ENCODE measurements around the gene CLSTN2. TPM values are rescaled to one million over a fixed set of nuclear protein-coding genes. Genes with fewer than 3 reads are reported as not detected.

Gene CLSTN2
- total RNA-seq, 1 donor from 2014 or later = 143 TPM

DNA sequence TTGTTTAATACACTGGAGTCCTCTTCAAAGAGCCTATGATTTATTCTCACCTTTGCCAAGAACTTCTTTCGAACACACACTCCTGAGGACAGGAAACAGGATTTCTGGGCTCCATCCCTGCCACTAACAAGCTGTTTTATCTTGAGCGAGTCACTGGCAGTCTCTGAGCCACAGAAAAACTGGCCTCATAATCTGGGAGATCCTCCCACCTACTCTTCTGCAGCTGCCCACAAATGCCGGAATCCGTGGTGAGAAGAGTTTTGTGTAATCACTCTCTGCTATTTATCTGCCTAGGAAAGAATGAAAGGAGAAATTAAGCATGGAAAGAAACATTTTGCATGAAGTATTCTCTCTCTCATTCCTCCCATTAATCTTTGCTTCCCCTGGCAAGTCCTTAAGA is 570.9 kb downstream of the CLSTN2 start:
- H3K27ac Mint-ChIP-seq (ENCODE audit: unreplicated experiment) = no peak overlapping the region
- H3K4me1 Mint-ChIP-seq (ENCODE audit: unreplicated experiment) = peaks cover 33% of the 10 kb centered on the region
- no peak overlapping the region for H3K4me3 Mint-ChIP-seq (ENCODE audit: unreplicated experiment)
- no peaks in the 10 kb centered on the region for H3K9me3 Mint-ChIP-seq (ENCODE audit: unreplicated experiment)
- peaks cover 6% of the 10 kb centered on the region for H3K36me3 Mint-ChIP-seq (ENCODE audit: unreplicated experiment)
- TF ChIP-seq, protein P1, sequence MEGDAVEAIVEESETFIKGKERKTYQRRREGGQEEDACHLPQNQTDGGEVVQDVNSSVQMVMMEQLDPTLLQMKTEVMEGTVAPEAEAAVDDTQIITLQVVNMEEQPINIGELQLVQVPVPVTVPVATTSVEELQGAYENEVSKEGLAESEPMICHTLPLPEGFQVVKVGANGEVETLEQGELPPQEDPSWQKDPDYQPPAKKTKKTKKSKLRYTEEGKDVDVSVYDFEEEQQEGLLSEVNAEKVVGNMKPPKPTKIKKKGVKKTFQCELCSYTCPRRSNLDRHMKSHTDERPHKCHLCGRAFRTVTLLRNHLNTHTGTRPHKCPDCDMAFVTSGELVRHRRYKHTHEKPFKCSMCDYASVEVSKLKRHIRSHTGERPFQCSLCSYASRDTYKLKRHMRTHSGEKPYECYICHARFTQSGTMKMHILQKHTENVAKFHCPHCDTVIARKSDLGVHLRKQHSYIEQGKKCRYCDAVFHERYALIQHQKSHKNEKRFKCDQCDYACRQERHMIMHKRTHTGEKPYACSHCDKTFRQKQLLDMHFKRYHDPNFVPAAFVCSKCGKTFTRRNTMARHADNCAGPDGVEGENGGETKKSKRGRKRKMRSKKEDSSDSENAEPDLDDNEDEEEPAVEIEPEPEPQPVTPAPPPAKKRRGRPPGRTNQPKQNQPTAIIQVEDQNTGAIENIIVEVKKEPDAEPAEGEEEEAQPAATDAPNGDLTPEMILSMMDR (IDR thresholded peaks at IDR 0.05) = no peak
- no peak for DNase-seq (ENCODE audit: extremely low spot score, unreplicated experiment)
- H3K27me3 Mint-ChIP-seq (ENCODE audit: unreplicated experiment) = no peaks in the 10 kb centered on the region

DNA sequence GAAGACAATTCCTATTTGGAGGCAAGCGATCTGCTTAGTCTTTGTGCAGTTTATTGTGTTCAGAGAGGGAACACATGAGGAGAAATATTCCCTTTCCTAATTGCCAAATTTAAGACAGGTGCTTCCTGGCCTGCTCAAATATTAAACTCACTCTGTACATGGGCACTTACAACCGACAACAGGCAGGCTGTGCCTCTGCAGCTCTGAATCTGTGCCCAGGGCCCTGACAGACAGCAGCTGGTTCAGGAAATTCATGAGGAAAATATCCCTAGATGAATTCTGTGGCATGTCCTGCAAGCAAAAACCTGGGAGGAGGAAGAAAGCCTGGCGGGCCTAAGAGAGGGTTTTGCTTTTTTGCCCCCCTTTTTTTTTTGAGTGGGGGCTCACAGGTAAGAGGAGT is 573.6 kb downstream of the CLSTN2 start:
- peaks cover 17% of the 10 kb centered on the region for H3K36me3 Mint-ChIP-seq (ENCODE audit: unreplicated experiment)
- no peak overlapping the region for H3K27ac Mint-ChIP-seq (ENCODE audit: unreplicated experiment)
- no peak for DNase-seq (ENCODE audit: extremely low spot score, unreplicated experiment)
- H3K27me3 Mint-ChIP-seq (ENCODE audit: unreplicated experiment) = no peaks in the 10 kb centered on the region
- peaks cover 20% of the 10 kb centered on the region for H3K4me1 Mint-ChIP-seq (ENCODE audit: unreplicated experiment)
- H3K4me3 Mint-ChIP-seq (ENCODE audit: unreplicated experiment) = no peak overlapping the region
- TF ChIP-seq, protein P1 (IDR thresholded peaks at IDR 0.05) = no peak
- H3K9me3 Mint-ChIP-seq (ENCODE audit: unreplicated experiment) = peaks cover 10% of the 10 kb centered on the region

- no peak for DNase-seq (ENCODE audit: extremely low spot score, unreplicated experiment)
- peaks cover 20% of the 10 kb centered on the region for H3K4me1 Mint-ChIP-seq (ENCODE audit: unreplicated experiment)
- H3K27ac Mint-ChIP-seq (ENCODE audit: unreplicated experiment) = no peak overlapping the region
- H3K27me3 Mint-ChIP-seq (ENCODE audit: unreplicated experiment) = no peaks in the 10 kb centered on the region
- H3K9me3 Mint-ChIP-seq (ENCODE audit: unreplicated experiment) = peaks cover 10% of the 10 kb centered on the region
- TF ChIP-seq, protein P1 (IDR thresholded peaks at IDR 0.05) = no peak
- H3K36me3 Mint-ChIP-seq (ENCODE audit: unreplicated experiment) = peaks cover 20% of the 10 kb centered on the region
- no peak overlapping the region for H3K4me3 Mint-ChIP-seq (ENCODE audit: unreplicated experiment)
Measured at GRCh38 chr3:140509534-140509933, 574.5 kb downstream of the CLSTN2 start.

GRCh38 chr3:140510303-140510861 is 575.4 kb downstream of the CLSTN2 start:
- no peak overlapping the region for H3K4me3 Mint-ChIP-seq (ENCODE audit: unreplicated experiment)
- H3K9me3 Mint-ChIP-seq (ENCODE audit: unreplicated experiment) = peaks cover 17% of the 10 kb centered on the region
- H3K36me3 Mint-ChIP-seq (ENCODE audit: unreplicated experiment) = peaks cover 23% of the 10 kb centered on the region

GRCh38 chr3:140521751-140522445 is 586.9 kb downstream of the CLSTN2 start:
- TF ChIP-seq, protein P1 (IDR thresholded peaks at IDR 0.05) = no peak
- H3K4me3 Mint-ChIP-seq (ENCODE audit: unreplicated experiment) = no peak overlapping the region
- H3K27ac Mint-ChIP-seq (ENCODE audit: unreplicated experiment) = no peak overlapping the region
- H3K27me3 Mint-ChIP-seq (ENCODE audit: unreplicated experiment) = no peaks in the 10 kb centered on the region
- H3K9me3 Mint-ChIP-seq (ENCODE audit: unreplicated experiment) = peaks cover 31% of the 10 kb centered on the region
- H3K36me3 Mint-ChIP-seq (ENCODE audit: unreplicated experiment) = peaks cover 37% of the 10 kb centered on the region
- no peak for DNase-seq (ENCODE audit: extremely low spot score, unreplicated experiment)
- peaks cover 27% of the 10 kb centered on the region for H3K4me1 Mint-ChIP-seq (ENCODE audit: unreplicated experiment)

More at GRCh38 chr3:140510303-140510861, 575.4 kb downstream of the CLSTN2 start:
- DNase-seq (ENCODE audit: extremely low spot score, unreplicated experiment) = no peak
- peaks cover 12% of the 10 kb centered on the region for H3K4me1 Mint-ChIP-seq (ENCODE audit: unreplicated experiment)
- TF ChIP-seq, protein P1 (IDR thresholded peaks at IDR 0.05) = no peak
- H3K27ac Mint-ChIP-seq (ENCODE audit: unreplicated experiment) = no peak overlapping the region
- H3K27me3 Mint-ChIP-seq (ENCODE audit: unreplicated experiment) = no peaks in the 10 kb centered on the region

Measured in osteocyte (in vitro differentiated cells).